ENCODE results near the gene PHC3.

Gene PHC3

DNA sequence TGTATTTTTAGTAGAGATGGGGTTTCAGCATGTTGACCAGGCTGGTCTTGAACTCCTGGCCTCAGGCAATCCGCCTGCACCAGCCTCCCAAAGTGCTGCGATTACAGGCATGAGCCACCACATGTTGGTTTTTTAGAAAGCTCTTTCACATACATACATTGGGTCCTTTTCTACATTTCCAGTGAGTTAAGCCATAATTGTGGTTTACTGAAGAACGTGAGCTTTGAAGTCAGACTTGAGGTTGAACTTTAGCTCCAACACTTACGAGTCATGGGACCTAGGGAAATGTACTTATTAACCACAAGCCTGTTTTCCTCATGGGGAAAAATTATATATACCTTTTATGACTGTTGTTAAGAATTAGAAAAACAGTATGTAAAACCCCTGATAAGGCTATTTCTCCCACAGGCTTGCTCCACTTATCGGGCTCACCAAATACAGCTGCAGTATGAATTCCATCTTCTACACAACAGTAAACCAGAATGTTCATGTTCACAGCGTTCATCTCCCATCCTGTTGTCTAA is 104.8 kb downstream of the PHC3 start:
- no peak for FAIRE-seq

DNA sequence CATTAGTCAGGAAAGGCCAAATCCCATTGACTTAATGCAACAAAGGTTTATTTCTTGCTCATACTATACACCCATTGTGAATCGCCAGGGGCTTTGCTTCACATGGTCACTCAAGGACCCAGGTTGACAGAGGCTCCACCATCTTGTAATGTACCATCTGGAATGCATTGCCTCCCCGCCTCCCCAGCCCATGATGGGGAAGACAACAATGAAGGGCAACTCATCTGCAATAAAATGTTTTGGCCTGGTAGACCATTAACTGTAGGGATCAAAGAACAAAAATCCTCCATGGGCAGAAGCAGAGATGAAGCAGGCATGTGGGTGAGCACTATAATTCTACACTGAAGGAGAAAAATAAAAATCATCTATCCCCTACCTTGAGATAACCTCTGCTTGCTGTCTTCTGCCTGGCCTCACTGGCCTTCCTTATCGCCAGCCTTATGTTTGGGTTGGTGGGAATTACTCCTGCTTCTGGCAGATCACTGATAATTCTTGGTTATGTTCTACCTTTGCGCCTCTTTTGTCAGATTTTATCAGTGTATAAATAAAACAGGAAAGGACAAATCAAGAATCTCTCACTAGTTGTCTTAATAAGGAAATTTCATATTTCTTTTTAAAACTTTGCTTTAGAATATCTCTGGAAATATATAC is 106.0 kb downstream of the PHC3 start:
- no peak for FAIRE-seq

DNA sequence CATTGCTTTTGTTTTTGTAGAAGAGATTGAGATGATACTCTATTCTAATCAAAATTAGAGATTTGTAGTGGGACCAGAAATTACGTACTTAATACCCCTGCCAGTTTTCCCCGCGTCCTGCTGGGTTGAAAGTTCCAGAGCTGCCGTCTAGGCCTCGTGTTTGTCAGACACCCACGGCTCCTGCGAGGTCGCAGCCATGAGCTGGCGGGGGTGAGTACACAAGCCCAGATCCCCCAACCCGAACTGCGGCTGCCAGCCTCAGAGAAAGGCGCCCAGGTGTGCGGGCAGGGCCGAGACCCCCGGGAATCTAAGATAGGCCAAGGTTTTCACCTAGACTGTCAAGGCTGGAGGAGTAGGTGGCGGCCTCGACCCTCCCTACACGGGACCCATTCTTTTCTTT is 117.4 kb downstream of the PHC3 start:
- FAIRE-seq, result no peak

GRCh38 chr3:170063691-170064090 is 117.8 kb downstream of the PHC3 start:
- FAIRE-seq, result no peak

- no peak for FAIRE-seq
Measured at GRCh38 chr3:170062769-170063168, 118.8 kb downstream of the PHC3 start.

- no peak for FAIRE-seq
Measured at GRCh38 chr3:170062068-170062467, 119.5 kb downstream of the PHC3 start.

DNA sequence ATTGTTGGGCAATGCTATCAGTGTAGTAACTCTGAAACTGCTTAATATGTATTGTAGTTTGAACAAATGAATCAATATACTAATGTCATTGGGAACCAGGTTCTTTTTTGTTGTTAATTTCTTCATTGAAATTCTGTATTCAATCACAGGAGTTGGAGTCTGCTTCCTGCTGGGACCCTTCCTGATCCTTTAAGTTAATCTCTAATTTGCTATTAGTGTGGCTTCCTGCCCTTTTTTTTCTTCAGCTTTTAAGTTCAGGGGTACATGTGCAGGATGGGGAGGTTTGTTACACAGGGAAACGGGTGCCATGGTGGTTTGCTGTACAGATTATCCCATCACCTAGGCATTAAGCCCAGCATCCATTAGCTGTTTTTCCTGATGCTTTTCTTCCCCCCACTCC is 122.1 kb downstream of the PHC3 start:
- FAIRE-seq, result no peak

GRCh38 chr3:170058127-170058526 is 123.4 kb downstream of the PHC3 start:
- FAIRE-seq, result no peak

DNA sequence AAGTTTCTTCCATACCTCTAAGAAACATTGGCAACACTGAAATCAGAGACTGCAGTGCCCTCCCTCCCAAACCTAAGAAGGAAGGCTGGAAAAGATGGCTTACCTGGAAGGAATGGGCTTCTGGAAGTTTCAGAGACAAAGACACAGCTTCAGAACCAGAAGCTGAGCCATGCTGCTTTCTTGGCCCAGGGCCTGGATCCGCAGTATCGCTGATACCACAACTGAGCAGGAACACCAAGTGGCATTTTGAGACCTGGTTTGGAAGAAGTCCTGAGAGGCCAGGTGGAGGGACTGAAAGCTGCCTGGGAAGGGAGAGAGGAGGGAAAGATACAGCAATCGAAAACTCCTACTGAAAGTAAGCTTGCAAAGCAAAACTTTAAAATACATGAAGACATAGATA is 124.0 kb downstream of the PHC3 start:
- no peak for FAIRE-seq

DNA sequence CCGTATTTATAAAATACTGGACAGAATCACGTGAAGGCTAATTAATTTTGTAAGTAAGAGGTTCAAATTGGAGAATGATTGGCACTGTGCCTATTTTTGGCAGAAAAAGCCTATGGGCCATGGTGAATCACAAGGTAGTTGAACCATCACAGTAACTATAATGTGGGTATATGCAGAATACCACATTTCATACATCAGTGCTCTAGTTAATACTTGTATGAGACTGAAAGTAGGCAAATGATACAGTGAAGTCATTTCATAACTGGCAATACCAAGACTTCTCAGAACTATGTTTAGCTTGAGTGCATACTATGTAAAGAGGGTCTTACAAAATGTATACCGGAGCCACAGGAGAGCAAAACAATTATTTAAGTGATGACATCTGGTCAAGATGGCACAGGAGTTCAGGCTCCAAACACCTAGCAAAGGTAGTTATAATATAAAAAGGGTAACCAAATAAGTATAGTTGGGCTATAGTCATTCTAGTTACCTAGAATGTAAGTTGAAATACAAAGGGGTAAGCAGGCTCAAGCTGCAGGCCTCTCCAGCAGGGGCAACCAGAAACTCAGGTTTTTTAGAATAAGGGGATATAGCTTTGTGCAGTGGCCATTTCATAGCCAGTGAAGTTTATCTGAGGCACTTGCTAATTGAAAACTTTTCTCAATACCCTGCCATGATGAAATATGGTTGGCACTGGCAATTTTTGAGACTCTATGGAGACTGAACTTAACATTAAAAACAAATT is 124.7 kb downstream of the PHC3 start:
- FAIRE-seq, result no peak

GRCh38 chr3:170055209-170055608 is 126.3 kb downstream of the PHC3 start:
- no peak for FAIRE-seq

- no peak for FAIRE-seq
Measured at GRCh38 chr3:170054204-170054603, 127.3 kb downstream of the PHC3 start.

DNA sequence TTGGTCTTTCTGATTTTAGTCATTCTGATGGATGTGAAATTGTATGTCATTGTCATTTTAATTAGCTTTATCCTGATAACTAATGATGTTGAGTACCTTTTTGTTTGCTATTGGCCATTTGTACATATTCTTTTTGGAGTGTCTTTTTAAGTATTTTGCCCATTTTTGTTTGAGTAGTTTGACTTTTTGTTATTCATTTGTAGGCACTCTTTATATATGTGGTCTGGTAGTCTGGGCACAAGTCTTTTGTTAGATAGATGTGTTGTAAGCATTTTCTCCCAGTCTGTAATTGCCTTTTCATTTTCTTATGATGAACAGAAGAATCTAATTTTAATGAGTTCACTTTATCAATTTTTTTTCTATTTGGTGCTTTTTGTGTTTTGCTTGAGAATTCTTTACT is 129.1 kb downstream of the PHC3 start:
- no peak for FAIRE-seq

DNA sequence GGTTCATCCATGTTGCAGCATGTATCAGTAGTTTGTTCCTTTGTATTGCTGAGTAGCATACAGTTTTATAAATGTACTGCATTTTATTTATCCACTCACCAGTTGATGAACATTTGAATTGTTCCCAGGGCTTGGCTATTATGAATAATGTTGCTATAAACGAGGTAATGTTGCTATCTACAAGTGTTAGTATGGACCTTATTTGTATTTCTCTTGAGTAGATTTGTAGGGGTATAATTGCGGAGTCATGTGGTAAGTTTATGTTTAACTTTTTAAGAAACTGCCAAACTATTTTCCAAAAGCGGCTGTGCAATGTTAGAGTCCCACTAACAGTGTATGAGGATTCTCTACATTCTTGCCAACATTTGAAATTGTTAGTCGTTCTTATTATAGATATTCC is 130.8 kb downstream of the PHC3 start:
- FAIRE-seq, result no peak

DNA sequence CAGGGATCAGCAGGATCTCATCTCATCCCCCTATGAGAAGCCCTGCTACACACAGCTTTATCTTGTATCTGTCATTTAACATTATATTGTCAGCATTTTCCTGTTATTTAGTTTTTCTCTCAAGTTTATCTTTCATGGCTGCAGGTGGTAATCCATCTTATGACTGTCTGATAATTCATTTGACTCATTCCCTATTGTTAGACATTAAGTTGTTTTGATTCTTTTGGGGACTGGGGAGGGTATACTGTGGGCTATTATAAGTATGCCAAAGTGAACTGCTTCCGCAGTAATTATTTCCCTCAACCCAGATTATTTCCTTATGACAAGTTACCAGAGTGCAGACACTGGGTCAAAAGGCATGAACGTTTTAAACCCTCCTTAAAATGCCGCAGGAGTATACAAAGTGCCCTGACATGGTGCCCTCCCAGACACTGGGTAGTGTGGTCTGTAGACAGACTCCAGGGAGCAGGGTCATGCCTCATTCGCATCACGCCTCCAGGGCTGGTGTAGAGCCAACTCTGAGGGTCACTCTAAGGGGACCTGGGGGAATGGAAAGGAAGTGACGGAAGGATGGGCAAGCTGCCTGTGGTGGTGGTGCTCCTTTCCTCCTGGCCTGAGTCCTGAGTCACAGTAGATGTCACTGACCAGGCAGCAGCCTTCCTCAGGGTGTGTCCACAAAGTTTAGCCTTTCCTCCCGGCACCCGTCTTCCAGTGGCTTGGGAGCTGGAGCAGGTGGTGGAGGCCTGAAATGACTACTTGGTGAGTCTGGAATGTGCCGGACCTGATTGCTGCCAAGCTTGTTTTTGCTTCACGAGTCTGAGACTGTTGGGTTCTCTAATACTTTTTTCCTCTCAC is 132.2 kb downstream of the PHC3 start:
- no peak for FAIRE-seq

- FAIRE-seq, result no peak
Measured at GRCh38 chr3:170047133-170047404, 134.5 kb downstream of the PHC3 start.

GRCh38 chr3:170046269-170047132 is 135.0 kb downstream of the PHC3 start:
- no peak for FAIRE-seq

DNA sequence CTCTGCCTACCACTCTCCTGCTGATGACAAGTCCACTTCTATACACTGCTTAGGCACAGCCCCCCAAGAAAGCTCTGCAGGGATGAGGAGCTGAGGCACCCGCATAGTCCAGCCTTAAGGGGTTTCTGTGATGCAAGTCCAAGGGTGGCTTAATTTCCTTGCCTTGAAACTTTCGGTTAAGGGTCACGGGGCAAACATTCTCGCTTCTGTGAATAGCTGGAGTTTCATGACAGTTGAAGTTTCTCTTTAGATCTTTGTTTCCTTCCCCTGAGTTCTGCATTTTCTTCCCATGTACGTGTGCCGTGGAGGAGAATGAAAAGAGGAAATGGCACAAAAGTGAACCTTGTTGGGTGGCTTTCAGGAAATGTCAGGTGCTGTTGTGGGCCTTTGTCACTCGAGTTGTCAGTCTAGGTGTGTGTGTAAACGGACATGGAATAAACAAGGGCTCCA is 136.7 kb downstream of the PHC3 start:
- no peak for FAIRE-seq

GRCh38 chr3:170044271-170044670 is 137.3 kb downstream of the PHC3 start:
- FAIRE-seq, result no peak

DNA sequence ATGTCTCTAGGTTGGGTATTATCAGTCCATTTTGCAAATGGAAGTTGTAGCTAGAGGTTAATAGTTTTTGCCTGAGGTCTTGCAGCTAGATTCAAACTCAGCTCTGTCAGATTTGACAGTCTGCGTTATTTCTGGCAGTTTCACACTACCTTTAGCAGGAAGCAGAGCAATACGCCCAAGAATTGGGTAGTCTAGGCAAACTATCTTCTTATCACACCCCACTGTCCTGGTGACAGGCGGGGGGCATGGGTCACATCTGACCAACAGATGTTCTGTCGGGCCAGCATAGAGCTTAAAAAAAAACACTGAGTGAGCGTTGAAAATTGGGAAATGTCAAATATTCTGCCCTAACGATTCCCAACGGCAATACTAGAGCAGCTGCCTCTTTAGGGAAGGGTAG is 138.0 kb downstream of the PHC3 start:
- FAIRE-seq, result no peak

DNA sequence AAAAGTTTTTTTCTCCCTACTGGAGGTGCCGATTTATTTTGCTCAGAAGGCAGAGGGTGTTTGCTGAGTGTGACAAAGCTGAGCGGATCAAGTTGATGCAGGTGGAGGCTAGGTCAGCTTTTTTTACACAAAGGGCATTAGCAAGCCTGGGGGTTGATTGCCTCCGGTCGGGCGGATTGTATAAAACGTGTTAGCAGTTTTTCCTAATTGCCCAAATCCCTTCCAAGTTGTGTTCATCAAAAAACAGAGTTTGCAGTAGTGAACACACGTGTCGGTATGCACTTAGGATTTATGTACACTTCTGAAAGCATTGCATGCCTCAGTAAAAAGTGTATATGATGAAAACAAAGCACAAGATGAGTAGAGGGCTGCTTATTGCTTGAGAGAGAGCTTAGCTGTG is 141.1 kb downstream of the PHC3 start:
- no peak for FAIRE-seq

- FAIRE-seq, result no peak
Measured at GRCh38 chr3:170038434-170039110, 143.0 kb downstream of the PHC3 start.
